K562 (cell line): ENCODE results near the gene SART1. TPM values are rescaled to one million over a fixed set of nuclear protein-coding genes. Genes with fewer than 3 reads are reported as not detected.

Experiments used
- ATAC-seq: fragments of 200-7000 bp; cut with Tn5 transposase; 3 replicates; pipeline ENCODE4 v1.9.1; 2020; ENCODE audit warnings: moderate library complexity
- BruUV-seq: library from RNA; stranded (reverse); fragments of 400-500 nt; replicated peaks from 2 replicates; lab custom pipeline; 2021; lab: Mats Ljungman, UMichigan
- CTCF ChIA-PET: fragments of 300-600 bp; formaldehyde crosslinking; extraction: SDS; loops from one replicate; lab custom pipeline; 2021; ENCODE audit warnings: low intra/inter-chr PET ratio; lab: Yijun Ruan, JAX
- POLR2A ChIA-PET: fragments of 300-600, 350-650 bp; sonication (Branson Sonifier 250); formaldehyde crosslinking; extraction: SDS; loops from one replicate; lab custom pipeline; 2021; ENCODE audit warnings: antibody characterized with exemption, inconsistent platforms; lab: Yijun Ruan, JAX
- DNase-seq, 4 experiments: peaks; one replicate each; pipeline versions ENCODE4 v3.0.0 to v3.0.0-alpha.2; 2011 to 2018; ENCODE audit warnings: low spot score in 3 of 4, mixed read lengths in 3 of 4; ENCODE audit errors: extremely low read depth in 1 of 4
- FAIRE-seq: peaks from 2 replicates; lab custom pipeline; 2011; peaks lifted over from hg19 to GRCh38; lab: Jason Lieb, UNC
- H2AFZ ChIP-seq: 2 replicates; pipeline ENCODE4 v1.6.0; 2011; ENCODE audit warnings: low read depth, low read length, control low read depth, inconsistent platforms
- H3K27ac ChIP-seq: fragments of 200-600 bp; 3 replicates; pipeline ENCODE4 v1.8.0; 2011; ENCODE audit warnings: low read depth, mild to moderate bottlenecking, control low read depth, inconsistent platforms, low read length, moderate library complexity, mixed read lengths; ENCODE audit errors: extremely low read depth
- H3K27me3 ChIP-seq, 2 experiments: fragments of 300-600 bp in 1 of 2; 2 replicates in 1 of 2; 3 replicates in 1 of 2; pipeline versions ENCODE4 v1.6.0 to v1.8.0; 2011; ENCODE audit warnings: inconsistent platforms in 2 of 2, low read length in 2 of 2, mild to moderate bottlenecking in 1 of 2, mixed read lengths in 1 of 2, moderate library complexity in 1 of 2; ENCODE audit not compliant: control insufficient read depth in 2 of 2, insufficient read depth in 2 of 2
- H3K36me3 ChIP-seq: fragments of 300-600 bp; 3 replicates; pipeline ENCODE4 v1.8.0; 2011; ENCODE audit warnings: mild to moderate bottlenecking, low read length, inconsistent platforms; ENCODE audit not compliant: control insufficient read depth, insufficient read depth
- H3K4me1 ChIP-seq, 2 experiments: fragments of 200-600 bp in 1 of 2; replicated peaks in 1 of 2; 2 replicates in 1 of 2; 3 replicates in 1 of 2; pipeline versions ENCODE4 v1.5.1 to v1.8.0; 2011; ENCODE audit warnings: inconsistent platforms in 2 of 2, low read length in 2 of 2, mild to moderate bottlenecking in 1 of 2, mixed read lengths in 1 of 2, moderate library complexity in 1 of 2; ENCODE audit not compliant: control insufficient read depth in 2 of 2, insufficient read depth in 2 of 2
- H3K4me2 ChIP-seq: 2 replicates; pipeline ENCODE4 v1.6.1; 2011; ENCODE audit warnings: low read length, control low read depth, inconsistent platforms, mixed read lengths; ENCODE audit not compliant: insufficient read depth
- H3K4me3 ChIP-seq: fragments of 200-600 bp; sonication (generic), shearing (Covaris generic); 2 replicates; pipeline ENCODE4 v1.5.1; 2016; ENCODE audit warnings: control low read depth, inconsistent platforms
- H3K79me2 ChIP-seq: fragments of 200-600 bp; 3 replicates; pipeline ENCODE4 v1.8.0; 2011; ENCODE audit warnings: low read length, inconsistent platforms; ENCODE audit not compliant: control insufficient read depth, insufficient read depth
- H3K9ac ChIP-seq, 2 experiments: 2 replicates each; pipeline versions ENCODE4 v1.6.0 to v1.6.1; 2011; ENCODE audit warnings: low read depth in 2 of 2, low read length in 2 of 2, control low read depth in 1 of 2, inconsistent platforms in 1 of 2, mild to moderate bottlenecking in 1 of 2, mixed read lengths in 1 of 2; ENCODE audit not compliant: insufficient read depth in 1 of 2
- H3K9me1 ChIP-seq: one replicate; pipeline ENCODE4 v1.6.0; 2011; ENCODE audit warnings: inconsistent platforms, mild to moderate bottlenecking, low read length, moderate library complexity; ENCODE audit not compliant: control insufficient read depth, insufficient read depth
- H3K9me3 ChIP-seq: replicated peaks from 2 replicates; pipeline ENCODE4 v1.5.1; 2011; ENCODE audit warnings: low read depth, low read length, inconsistent platforms; ENCODE audit not compliant: control insufficient read depth, insufficient read depth
- H4K20me1 ChIP-seq: replicated peaks from 2 replicates; pipeline ENCODE4 v1.6.1; 2011; ENCODE audit warnings: low read length, inconsistent platforms, mixed read lengths; ENCODE audit not compliant: control insufficient read depth, insufficient read depth
- CBFA2T3 ChIP-seq: fragments of 450-650 bp; IDR thresholded peaks from 2 replicates; pipeline ENCODE4 v1.6.1; 2017
- POLR2G ChIP-seq: fragments of 200-400 bp; formaldehyde crosslinking; IDR thresholded peaks from 2 replicates; pipeline ENCODE4 v1.6.1; 2017; ENCODE audit warnings: low read depth, mild to moderate bottlenecking, antibody characterized with exemption, low read length, moderate library complexity
- WGBS: fragments of 100-300 bp; shearing (Covaris generic); methylation state at CpG from one replicate; pipeline ENCODE4 v1.1.6; 2016; ENCODE audit warnings: low coverage, mixed read lengths; ENCODE audit not compliant: insufficient coverage; ENCODE audit errors: missing lambda C conversion rate; 5-methylcytosine and 5-hydroxymethylcytosine counted together
- in situ Hi-C: fragments of 300-500 bp; cut with MboI; formaldehyde crosslinking; loops from 4 replicates; pipeline ENCODE4 v1.15.0; 2018; ENCODE audit warnings: inconsistent platforms, mixed read lengths
- intact Hi-C: fragments of 100-400 bp; cut with micrococcal nuclease; formaldehyde crosslinking; loops from 2 replicates; pipeline ENCODE4 v1.14.2; 2022
- polyA plus RNA-seq, 8 experiments: library from polyadenylated mRNA; depleted of rRNA in 4 of 8; stranded (reverse) in 5 of 8; unstranded in 3 of 8; fragments of >200 nt; fragmentation: Nextera tagmentation in 2 of 8; fragmentation: Illumina TruSeq in 1 of 8; extraction: Ambion mirVana in 2 of 8; extraction: Trizol in 1 of 8; gene quantifications; 2 replicates each; pipeline versions ENCODE4 v1.2.1 to v1.2.3, GENCODE V29; 2011 to 2014; ENCODE audit warnings: inconsistent platforms in 1 of 8, missing spikeins in 1 of 8
- total RNA-seq, 7 experiments: library from RNA; depleted of rRNA in 6 of 7; stranded (reverse); fragments of >200 nt in 6 of 7; fragmentation: Illumina TruSeq in 2 of 7; extraction: Trizol in 2 of 7; gene quantifications; 2 replicates each; pipeline versions ENCODE4 v1.2.1 to v1.2.3, GENCODE V29; 2011 to 2021; ENCODE audit warnings: low replicate concordance in 1 of 7

Gene SART1
- total and polyA plus RNA-seq, 9 of the 15 experiments (the other 6 are each of a cell fraction or from before 2014, with no cell fraction given) = 4.8 to 84.1 (median 31.7) TPM

DNA sequence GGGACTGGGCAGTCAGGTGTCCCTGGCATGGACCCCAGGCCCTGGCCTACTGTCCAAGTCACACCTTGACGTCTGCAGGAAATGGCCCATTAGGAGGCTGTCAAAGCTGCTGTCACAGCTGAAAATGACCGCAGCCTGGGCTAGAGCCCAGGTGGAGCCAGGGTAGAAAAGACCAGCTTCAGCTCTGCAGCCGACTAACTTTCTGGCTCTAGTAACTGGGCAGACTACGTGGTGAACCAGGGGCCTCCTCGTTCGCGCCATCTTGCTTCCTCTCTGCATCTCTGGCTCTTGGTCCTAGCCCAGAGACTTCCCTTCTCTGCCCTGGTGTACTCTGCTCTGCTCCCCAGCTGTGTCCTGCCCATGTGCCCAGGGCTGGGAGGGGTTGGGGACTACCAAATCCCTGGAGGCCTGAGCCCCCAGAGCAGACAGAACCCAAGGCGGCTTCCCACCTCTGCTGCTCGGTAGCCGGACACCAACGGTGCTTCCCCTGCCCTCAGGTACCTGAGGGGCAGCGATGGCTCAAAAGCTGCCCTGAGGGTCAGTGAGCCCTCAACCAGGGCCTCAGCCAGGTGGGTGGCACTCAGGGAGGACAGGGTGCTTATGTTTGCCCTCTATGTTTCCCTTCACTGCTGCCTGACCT lies 19.7 kb downstream of the SART1 start:
- H3K4me1 ChIP-seq = peaks cover 0 to 24% of the 10 kb centered on the region in 2 experiments; a peak in 2 of 5 replicates
- peak overlapping the region in 1 of 2 experiments; percentile 71; a peak in 2 of 4 replicates for H3K9ac ChIP-seq
- no peak for ATAC-seq
- H4K20me1 ChIP-seq = no peaks in the 10 kb centered on the region
- no peaks in the 10 kb centered on the region for H3K9me3 ChIP-seq
- no peak for FAIRE-seq
- H3K27ac ChIP-seq = no peak overlapping the region
- H3K9me1 ChIP-seq = no peaks in the 10 kb centered on the region
- BruUV-seq = no TSS peak
- 77% methylated on average over 9 of the region's 12 CpGs for WGBS
- intact Hi-C loops = loop anchor here (10.0 kb wide), 1 partner anchor 196 kb away; the partner anchor contains the start of genes AP5B1 and OVOL1
- H2AFZ ChIP-seq = no peak overlapping the region
- no peak overlapping the region for H3K4me3 ChIP-seq
- peaks cover 32% of the 10 kb centered on the region; the same call in 2 of the 3 replicates for H3K36me3 ChIP-seq
- no peaks in the 10 kb centered on the region for H3K79me2 ChIP-seq
- H3K4me2 ChIP-seq = no peak overlapping the region
- TF ChIP-seq POLR2G (peak; percentile 39; the same call in 1 of the 2 replicates), CBFA2T3 (no peak)
- TF ChIP-seq, all 486 proteins: peak for 1
- in situ Hi-C loops = no loop called here
- ChIA-PET POLR2A (interaction anchor here (0.5 to 1.5 kb wide), 5 partner anchors 87 to 204 kb away, joined by 3 to 5 read pairs (median 3); partner anchors contain the start of genes CCDC85B and FIBP), CTCF (no interaction called here)
- no peak for DNase-seq
- no peaks in the 10 kb centered on the region for H3K27me3 ChIP-seq
